ENCODE measurements around the gene PANX2. TPM values are rescaled to one million over a fixed set of nuclear protein-coding genes. Genes with fewer than 3 reads are reported as not detected.

PANX2 gene
- not detected in 2 replicates for total RNA-seq (2014; rRNA removed; shearing (Covaris generic))
- not detected in 2 replicates for total RNA-seq (2022)
- not detected for Bru-seq, nascent RNA
- BruChase-seq, experiment 1, labeled RNA remaining after a 6-hour chase, result percentile 13 among the genes with signal in this experiment
- BruChase-seq, experiment 2, labeled RNA remaining after a 2-hour chase, result not detected
- long read RNA-seq, result 0 reads

- CTCF ChIA-PET (ENCODE audit: unreplicated experiment), result no interaction called here
- peaks cover 14% of the 10 kb centered on the region for H3K4me1 ChIP-seq (ENCODE audit: insufficient read depth, low read length, poor library complexity, severe bottlenecking)
- BruUV-seq (replicated peaks), result no TSS peak
- no peak within 1 kb of the TSS for H3K4me2 ChIP-seq (ENCODE audit: low read length)
- no peaks in the 10 kb centered on the region for H3K79me2 ChIP-seq (ENCODE audit: insufficient read depth, low read depth, low read length)
- H4K20me1 ChIP-seq (ENCODE audit: insufficient read depth, low read length), result no peaks in the 10 kb centered on the region
- intact Hi-C loops (cut with micrococcal nuclease; ENCODE audit: unreplicated experiment), result no loop called here
- no peak for DNase-seq (ENCODE audit: low spot score)
- H3K36me3 ChIP-seq (ENCODE audit: insufficient read depth, low read length), result no peaks in the 10 kb centered on the region
- no peaks in the 10 kb centered on the region for H3K9me2 ChIP-seq (ENCODE audit: insufficient read depth, low read length)
- no peak within 1 kb of the TSS for H3K27ac ChIP-seq (ENCODE audit: low read depth, low read length, poor library complexity, severe bottlenecking)
- H3K9me3 ChIP-seq (ENCODE audit: low read length), result no peaks in the 10 kb centered on the region
- H3K4me3 ChIP-seq (ENCODE audit: low read depth, low read length, poor library complexity, severe bottlenecking), result peak within 1 kb of the TSS; percentile 47
- TF ChIP-seq CTCF (conservative IDR thresholded peaks at IDR 0.05; ENCODE audit: low read length) (no peak), EZH2phosphoT487 (IDR thresholded peaks at IDR 0.05; ENCODE audit: borderline replicate concordance, low read depth, low read length) (no peak)
- POLR2A ChIA-PET, result no interaction called here
- H2AFZ ChIP-seq (ENCODE audit: low read length), result no peak within 1 kb of the TSS
Measured at GRCh38 chr22:50170453-50171318, at the start of gene PANX2. PANX2 (plus strand) TSS chr22:50170731; CDS start chr22:50170731, 0 bp downstream.

- H3K4me3 ChIP-seq (ENCODE audit: low read depth, low read length, poor library complexity, severe bottlenecking), result no peak overlapping the region
- no peaks in the 10 kb centered on the region for H3K79me2 ChIP-seq (ENCODE audit: insufficient read depth, low read depth, low read length)
- H4K20me1 ChIP-seq (ENCODE audit: insufficient read depth, low read length), result no peaks in the 10 kb centered on the region
- no peak overlapping the region for H3K27ac ChIP-seq (ENCODE audit: low read depth, low read length, poor library complexity, severe bottlenecking)
- peaks cover 15% of the 10 kb centered on the region; the same call in 1 of the 2 replicates for H3K9me3 ChIP-seq (ENCODE audit: low read length)
- intact Hi-C loops (cut with micrococcal nuclease; ENCODE audit: unreplicated experiment), result no loop called here
- H2AFZ ChIP-seq (ENCODE audit: low read length), result no peak overlapping the region
- DNase-seq (ENCODE audit: low spot score), result no peak
- CTCF ChIA-PET (ENCODE audit: unreplicated experiment), result no interaction called here
- no peaks in the 10 kb centered on the region for H3K9me2 ChIP-seq (ENCODE audit: insufficient read depth, low read length)
- no peaks in the 10 kb centered on the region for H3K36me3 ChIP-seq (ENCODE audit: insufficient read depth, low read length)
- POLR2A ChIA-PET, result no interaction called here
- no TSS peak for BruUV-seq (replicated peaks)
- peaks cover 10% of the 10 kb centered on the region for H3K4me1 ChIP-seq (ENCODE audit: insufficient read depth, low read length, poor library complexity, severe bottlenecking)
- TF ChIP-seq EZH2phosphoT487 (IDR thresholded peaks at IDR 0.05; ENCODE audit: borderline replicate concordance, low read depth, low read length), result no peak
- TF ChIP-seq CTCF (conservative IDR thresholded peaks at IDR 0.05; ENCODE audit: low read length), result no peak
- no peak overlapping the region for H3K4me2 ChIP-seq (ENCODE audit: low read length)
Measured at GRCh38 chr22:50121202-50121740, 49.3 kb upstream of the PANX2 start.

Data from OCI-LY7 (cell line).